GM23248 (cell line): Measurements from ENCODE around the gene P2RX7. TPM values are rescaled to one million over a fixed set of nuclear protein-coding genes. Genes with fewer than 3 reads are reported as not detected.

ENCODE experiments used
- DNase-seq: peaks from one replicate; pipeline ENCODE4 v3.0.0-alpha.2; 2015
- H2AFZ ChIP-seq: fragments of 200-600 bp; sonication (generic); 2 replicates; pipeline ENCODE4 v1.6.1; 2016; ENCODE audit warnings: antibody characterized with exemption
- H3F3A ChIP-seq: fragments of 200-600 bp; sonication (generic); 2 replicates; pipeline ENCODE4 v1.6.1; 2016; ENCODE audit warnings: mild to moderate bottlenecking, antibody characterized with exemption, mixed run types; ENCODE audit not compliant: insufficient read depth
- H3K27ac ChIP-seq: fragments of 200-600 bp; sonication (generic); 2 replicates; pipeline ENCODE4 v1.5.1; 2016; ENCODE audit warnings: mild to moderate bottlenecking
- H3K27me3 ChIP-seq: fragments of 200-600 bp; sonication (generic); replicated peaks from 2 replicates; pipeline ENCODE4 v1.6.1; 2016; ENCODE audit warnings: mild to moderate bottlenecking; ENCODE audit not compliant: insufficient read depth
- H3K36me3 ChIP-seq: fragments of 200-600 bp; sonication (generic); 2 replicates; pipeline ENCODE4 v1.6.1; 2016; ENCODE audit warnings: low read depth, mild to moderate bottlenecking
- H3K4me1 ChIP-seq: fragments of 200-600 bp; sonication (generic); 2 replicates; pipeline ENCODE4 v1.6.1; 2016; ENCODE audit warnings: mild to moderate bottlenecking; ENCODE audit not compliant: insufficient read depth
- H3K4me2 ChIP-seq: fragments of 200-600 bp; sonication (generic); one replicate; pipeline ENCODE4 v1.6.1; 2016; ENCODE audit warnings: mild to moderate bottlenecking; ENCODE audit not compliant: unreplicated experiment
- H3K4me3 ChIP-seq: fragments of 200-600 bp; sonication (generic); 2 replicates; pipeline ENCODE4 v1.5.1; 2016; ENCODE audit warnings: mild to moderate bottlenecking
- H3K79me2 ChIP-seq: fragments of 200-600 bp; sonication (generic); 2 replicates; pipeline ENCODE4 v1.6.1; 2016; ENCODE audit warnings: mild to moderate bottlenecking; ENCODE audit not compliant: insufficient read depth
- H3K9ac ChIP-seq: fragments of 200-600 bp; sonication (generic); 2 replicates; pipeline ENCODE4 v1.6.1; 2016; ENCODE audit warnings: mild to moderate bottlenecking
- H3K9me2 ChIP-seq: fragments of 200-600 bp; sonication (generic); 2 replicates; pipeline ENCODE4 v1.6.1; 2016; ENCODE audit warnings: mixed run types, mild to moderate bottlenecking, moderate library complexity; ENCODE audit not compliant: insufficient read depth
- H3K9me3 ChIP-seq: fragments of 200-600 bp; sonication (generic); one replicate; pipeline ENCODE4 v1.6.1; 2017; ENCODE audit warnings: low read depth
- H4K20me1 ChIP-seq: fragments of 200-600 bp; sonication (generic); 2 replicates; pipeline ENCODE4 v1.6.0; 2016; ENCODE audit not compliant: insufficient read depth
- EZH2 ChIP-seq: fragments of 200-600 bp; sonication (generic); IDR thresholded peaks from 2 replicates; pipeline ENCODE4 v1.6.1; 2018; ENCODE audit warnings: antibody characterized with exemption, mild to moderate bottlenecking; ENCODE audit not compliant: insufficient read depth, poor library complexity, severe bottlenecking
- EZH2phosphoT487 ChIP-seq: fragments of 200-600 bp; sonication (generic); IDR thresholded peaks from 2 replicates; pipeline ENCODE4 v1.6.1; 2018; ENCODE audit warnings: antibody characterized with exemption, moderate library complexity, mild to moderate bottlenecking, low read depth; ENCODE audit not compliant: insufficient read depth
- WGBS, 2 experiments: methylation state at CpG; one replicate each; pipeline ENCODE4 v1.1.6; 2015 to 2017; ENCODE audit warnings: low lambda C conversion rate in 2 of 2, low coverage in 1 of 2; ENCODE audit errors: missing lambda C conversion rate in 2 of 2; 5-methylcytosine and 5-hydroxymethylcytosine counted together
- in situ Hi-C: fragments of 300-500 bp; cut with MboI; formaldehyde crosslinking; loops from 2 replicates; pipeline ENCODE4 v1.15.0; 2020
- polyA plus RNA-seq: library from polyadenylated mRNA; unstranded; fragments of >200 nt; fragmentation: Nextera tagmentation; extraction: Ambion mirVana; gene quantifications from 2 replicates; pipeline ENCODE4 v1.2.1, GENCODE V29; 2016
- total RNA-seq: library from RNA; depleted of rRNA; stranded (reverse); fragments of >200 nt; shearing (Covaris generic); gene quantifications from 2 replicates; pipeline ENCODE4 v1.2.3, GENCODE V29; 2014

P2RX7 gene
- total and polyA plus RNA-seq, 2 experiments from 2014 or later, result 0.53 to 0.54 TPM

DNA sequence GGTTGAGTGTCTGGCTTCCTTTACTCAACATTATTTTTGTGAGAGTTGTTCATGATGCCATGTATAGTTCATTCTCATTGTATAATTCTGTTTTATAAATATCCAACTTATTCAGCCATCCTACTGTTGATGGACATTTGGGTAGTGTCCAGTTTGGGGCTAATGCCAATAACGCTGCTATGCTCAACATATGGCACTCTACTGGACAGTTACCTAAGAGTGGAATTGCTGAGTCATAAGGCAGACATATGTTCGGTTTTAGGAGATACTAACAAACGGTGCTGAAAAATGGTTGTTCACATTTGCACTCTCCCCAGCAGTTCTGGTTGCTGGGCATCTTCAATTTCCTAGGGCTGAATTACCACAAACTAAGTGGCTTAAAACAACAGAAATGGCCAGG, 48.5 kb downstream of the P2RX7 start:
- no peaks in the 10 kb centered on the region for H3K79me2 ChIP-seq
- no peak overlapping the region for H2AFZ ChIP-seq
- H3K36me3 ChIP-seq, result no peaks in the 10 kb centered on the region
- no peak overlapping the region for H3K4me3 ChIP-seq
- H3F3A ChIP-seq, result no peaks in the 10 kb centered on the region
- no peaks in the 10 kb centered on the region for H3K9me2 ChIP-seq
- WGBS, 2 experiments, result 60 to 68% methylated on average over 3 of the region's 3 CpGs
- no peaks in the 10 kb centered on the region for H4K20me1 ChIP-seq
- no peak overlapping the region for H3K4me2 ChIP-seq
- H3K9me3 ChIP-seq, result no peaks in the 10 kb centered on the region
- no peak overlapping the region for H3K27ac ChIP-seq
- H3K27me3 ChIP-seq, result no peaks in the 10 kb centered on the region
- no peak for TF ChIP-seq EZH2phosphoT487
- no peak for TF ChIP-seq EZH2
- in situ Hi-C loops, result no loop called here
- no peak overlapping the region for H3K9ac ChIP-seq
- peak; percentile 26 for DNase-seq
- H3K4me1 ChIP-seq, result no peaks in the 10 kb centered on the region

GRCh38 chr12:121182222-121182893, 49.7 kb downstream of the P2RX7 start:
- no peak overlapping the region for H2AFZ ChIP-seq
- H3K27ac ChIP-seq, result no peak overlapping the region
- H3K4me1 ChIP-seq, result no peaks in the 10 kb centered on the region
- no peaks in the 10 kb centered on the region; the same call in 1 of the 2 replicates for H3F3A ChIP-seq
- no peak overlapping the region for H3K4me3 ChIP-seq
- no peak overlapping the region for H3K4me2 ChIP-seq
- H3K9me3 ChIP-seq, result no peaks in the 10 kb centered on the region
- TF ChIP-seq EZH2phosphoT487, result no peak
- no peak for TF ChIP-seq EZH2
- in situ Hi-C loops, result no loop called here
- H4K20me1 ChIP-seq, result no peaks in the 10 kb centered on the region
- H3K27me3 ChIP-seq, result no peaks in the 10 kb centered on the region
- no peak overlapping the region for H3K9ac ChIP-seq
- no peaks in the 10 kb centered on the region for H3K79me2 ChIP-seq
- no peak for DNase-seq
- no peaks in the 10 kb centered on the region for H3K36me3 ChIP-seq
- 85 to 90% methylated on average over 3 of the region's 3 CpGs for WGBS, 2 experiments
- H3K9me2 ChIP-seq, result no peaks in the 10 kb centered on the region

- in situ Hi-C loops, result no loop called here
- no peaks in the 10 kb centered on the region for H3K9me3 ChIP-seq
- TF ChIP-seq EZH2phosphoT487 (no peak), EZH2 (no peak)
- H3K36me3 ChIP-seq, result no peaks in the 10 kb centered on the region
- no peak overlapping the region for H3K4me2 ChIP-seq
- no peaks in the 10 kb centered on the region; the same call in 1 of the 2 replicates for H3F3A ChIP-seq
- no peaks in the 10 kb centered on the region for H3K27me3 ChIP-seq
- no peak for DNase-seq
- 84 to 88% methylated on average over 15 of the region's 15 CpGs for WGBS, 2 experiments
- H3K4me1 ChIP-seq, result no peaks in the 10 kb centered on the region
- no peak overlapping the region for H3K27ac ChIP-seq
- no peak overlapping the region for H3K4me3 ChIP-seq
- H3K9ac ChIP-seq, result no peak overlapping the region
- no peaks in the 10 kb centered on the region for H3K9me2 ChIP-seq
- H2AFZ ChIP-seq, result no peak overlapping the region
- H4K20me1 ChIP-seq, result no peaks in the 10 kb centered on the region
- H3K79me2 ChIP-seq, result no peaks in the 10 kb centered on the region
These were observed 51.7 kb downstream of the P2RX7 start for GRCh38 chr12:121184425-121184824.

DNA sequence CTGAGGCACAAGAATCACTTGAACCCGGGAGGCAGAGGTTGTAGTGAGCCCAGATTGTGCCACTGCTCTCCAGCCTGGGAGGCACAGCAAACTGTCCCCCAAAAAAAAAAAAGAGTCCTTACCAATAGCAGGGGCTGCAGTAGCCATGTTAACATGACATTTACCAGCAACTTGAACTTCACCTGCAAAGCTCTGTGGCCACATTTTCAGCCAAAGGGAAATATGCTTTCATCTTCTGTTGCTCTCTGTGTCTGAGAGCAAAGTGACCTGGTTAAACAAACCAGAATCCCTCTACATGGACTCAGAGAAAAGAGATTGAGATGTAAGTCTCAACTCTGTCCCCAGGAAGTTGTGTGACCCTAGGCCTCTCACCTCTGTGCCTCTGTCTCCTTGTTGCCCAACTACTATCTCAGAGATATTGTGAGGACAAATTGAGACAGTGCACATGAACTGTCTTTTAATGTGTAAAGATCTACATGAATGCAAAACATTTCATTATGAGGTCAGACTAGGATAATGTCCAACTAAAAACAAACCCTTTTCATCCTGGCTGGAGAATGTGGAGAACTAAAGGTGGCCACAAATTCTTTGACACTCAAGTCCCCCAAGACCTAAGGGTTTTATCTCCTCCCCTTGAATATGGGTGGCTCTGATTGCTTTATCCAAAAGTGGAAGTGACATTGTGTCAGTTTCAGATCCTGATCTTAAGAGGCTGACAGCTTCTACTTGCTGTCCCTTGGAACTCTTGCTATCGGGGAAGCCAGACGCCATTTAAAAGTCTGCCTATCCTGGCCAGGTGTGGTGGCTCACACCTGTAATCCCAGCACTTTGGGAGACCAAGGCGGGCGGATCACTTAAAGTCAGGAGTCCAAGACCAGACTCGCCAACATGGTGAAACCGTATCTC, 52.6 kb downstream of the P2RX7 start:
- no peak overlapping the region for H2AFZ ChIP-seq
- H3K9me3 ChIP-seq, result no peaks in the 10 kb centered on the region
- in situ Hi-C loops, result no loop called here
- TF ChIP-seq EZH2, result no peak
- H3K27ac ChIP-seq, result no peak overlapping the region
- H3K4me1 ChIP-seq, result peaks cover 4% of the 10 kb centered on the region; the same call in 1 of the 2 replicates
- no peaks in the 10 kb centered on the region for H3K9me2 ChIP-seq
- H3K4me3 ChIP-seq, result no peak overlapping the region
- H3K79me2 ChIP-seq, result no peaks in the 10 kb centered on the region
- 96 to 98% methylated on average over 7 of the region's 7 CpGs for WGBS, 2 experiments
- no peaks in the 10 kb centered on the region; the same call in 1 of the 2 replicates for H3F3A ChIP-seq
- no peak overlapping the region for H3K4me2 ChIP-seq
- H3K27me3 ChIP-seq, result no peaks in the 10 kb centered on the region
- no peak overlapping the region for H3K9ac ChIP-seq
- no peak for DNase-seq
- H3K36me3 ChIP-seq, result no peaks in the 10 kb centered on the region
- no peaks in the 10 kb centered on the region for H4K20me1 ChIP-seq
